PC-9 (cell line): ENCODE results near the gene RCOR3.

Experiments used
- CTCF ChIP-seq: fragments of 200-600 bp; sonication (generic); conservative IDR thresholded peaks from 2 replicates; pipeline ENCODE4 v1.6.1; 2017; ENCODE audit warnings: mixed run types, antibody characterized with exemption, mild to moderate bottlenecking, moderate library complexity
- EZH2 ChIP-seq: fragments of 200-600 bp; sonication (generic); IDR thresholded peaks from 2 replicates; pipeline ENCODE4 v1.8.0; 2017; ENCODE audit warnings: antibody characterized with exemption, low read depth

- TF ChIP-seq CTCF (no peak), EZH2 (no peak)
Measured at GRCh38 chr1:211280910-211281309, 21.7 kb downstream of the RCOR3 start.
